Measurements from ENCODE around the gene GDF9. TPM values are rescaled to one million over a fixed set of nuclear protein-coding genes. Genes with fewer than 3 reads are reported as not detected.

The GDF9 gene
- total RNA-seq, 2 donors from 2014 or later, result 0.09 to 3.2 TPM

GRCh38 chr5:132812123-132812765 is 54.0 kb downstream of the GDF9 start:
- Histone ChIP-seq H3K4me1 (replicated peaks) (no peaks in the 10 kb centered on the region), H3K27me3 (replicated peaks; ENCODE audit: insufficient read depth) (no peaks in the 10 kb centered on the region), H3K27ac (no peak overlapping the region), H3K36me3 (no peaks in the 10 kb centered on the region), H3K4me3 (no peak overlapping the region), H3K9me3 (no peaks in the 10 kb centered on the region)
- WGBS, result 63% methylated on average over 18 of the region's 18 CpGs
- DNase-seq (ENCODE audit: low spot score), result no peak
- intact Hi-C loops (cut with DNase I), result no loop called here
- TF ChIP-seq POLR2A (IDR thresholded peaks at IDR 0.05) (no peak), POLR2AphosphoS5 (IDR thresholded peaks at IDR 0.05) (no peak), CTCF (IDR thresholded peaks at IDR 0.05) (no peak)

Small RNAs within 50 kb of the gene (small RNA-seq; reads per million reads assigned to genes)
- gene RNA5SP192, result 0 reads per million in 2 donors

Other genes starting within 250 kb of the GDF9 start
- gene IL13, start 208.3 kb downstream of the GDF9 start, total RNA-seq, result 1 to 10 TPM in 1 of 2 donors, not detected in 1; 2.3 TPM
- gene IL4, start 192.5 kb downstream of the GDF9 start, total RNA-seq, result not detected
- 10 to 100 TPM in 1 of 2 donors, 1 to 10 TPM in 1; 5.9 to 14.0 TPM for gene KIF3A, start 128.9 kb downstream of the GDF9 start, total RNA-seq
- gene CCNI2, start 119.0 kb downstream of the GDF9 start, total RNA-seq, result 1 to 10 TPM in 1 of 2 donors, not detected in 1; 5.9 TPM
- 10 to 100 TPM; 27.7 to 38.5 TPM for gene SEPTIN8, start 89.2 kb downstream of the GDF9 start, total RNA-seq
- gene SOWAHA, start 53.2 kb downstream of the GDF9 start, total RNA-seq, result 10 to 100 TPM in 1 of 2 donors, 1 to 10 TPM in 1; 4.1 to 16.7 TPM
- 100 to 1,000 TPM in 1 of 2 donors, 10 to 100 TPM in 1; 62.1 to 364 TPM for gene SHROOM1, start 35.8 kb downstream of the GDF9 start, total RNA-seq
- gene UQCRQ, start 173 bp upstream of the GDF9 start, total RNA-seq, result 100 to 1,000 TPM; 201 to 223 TPM
- 1 to 10 TPM in 1 of 2 donors, under 1 TPM in 1; 0.32 to 1.4 TPM for gene LEAP2, start 7.2 kb upstream of the GDF9 start, total RNA-seq
- gene AFF4, start 97.2 kb upstream of the GDF9 start, total RNA-seq, result 100 to 1,000 TPM in 1 of 2 donors, 10 to 100 TPM in 1; 57.2 to 105 TPM
- 10 to 100 TPM in 1 of 2 donors, 1 to 10 TPM in 1; 7.8 to 10.5 TPM for gene ZCCHC10, start 160.1 kb upstream of the GDF9 start, total RNA-seq
- gene HSPA4, start 185.5 kb upstream of the GDF9 start, total RNA-seq, result 10 to 100 TPM; 51.1 to 73.5 TPM

Data from prostate gland (tissue), 2 donors.